HT1080 (cell line): Measurements from ENCODE around the gene FNBP1L. TPM values are rescaled to one million over a fixed set of nuclear protein-coding genes. Genes with fewer than 3 reads are reported as not detected.
A peak's percentile ranks its signal among the peaks of the same experiment; 100 is the strongest.

ENCODE experiments used
- DNase-seq: peaks from one replicate; pipeline ENCODE4 v3.0.0-alpha.2; 2015; ENCODE audit warnings: low read depth
- total RNA-seq: library from RNA; depleted of rRNA; stranded (reverse); fragments of >200 nt; shearing (Covaris generic); gene quantifications from 2 replicates; pipeline ENCODE4 v1.2.3, GENCODE V29; 2014

Gene FNBP1L
- total RNA-seq, 1 experiment from 2014 or later = 26.3 TPM

DNA sequence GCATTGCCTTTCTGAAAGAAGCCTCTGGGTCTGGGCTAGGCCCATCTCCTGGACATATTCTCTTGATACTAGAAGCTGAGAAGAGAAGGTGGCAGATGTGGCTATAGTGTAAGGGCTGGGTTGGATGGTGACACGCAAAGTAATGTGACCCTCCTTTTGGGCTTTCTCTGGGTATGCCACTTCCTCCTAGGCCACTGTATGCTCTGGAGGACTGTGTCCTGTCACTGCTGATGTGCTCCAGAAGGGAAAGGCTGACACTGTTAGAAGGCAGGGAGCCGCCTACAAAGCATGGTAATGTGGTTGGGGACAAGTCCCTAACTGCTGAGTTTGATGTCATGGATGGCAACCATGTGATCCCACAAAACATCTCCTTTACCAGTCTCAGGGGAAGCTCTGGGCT, 121.6 kb downstream of the FNBP1L start:
- DNase-seq = no peak

DNA sequence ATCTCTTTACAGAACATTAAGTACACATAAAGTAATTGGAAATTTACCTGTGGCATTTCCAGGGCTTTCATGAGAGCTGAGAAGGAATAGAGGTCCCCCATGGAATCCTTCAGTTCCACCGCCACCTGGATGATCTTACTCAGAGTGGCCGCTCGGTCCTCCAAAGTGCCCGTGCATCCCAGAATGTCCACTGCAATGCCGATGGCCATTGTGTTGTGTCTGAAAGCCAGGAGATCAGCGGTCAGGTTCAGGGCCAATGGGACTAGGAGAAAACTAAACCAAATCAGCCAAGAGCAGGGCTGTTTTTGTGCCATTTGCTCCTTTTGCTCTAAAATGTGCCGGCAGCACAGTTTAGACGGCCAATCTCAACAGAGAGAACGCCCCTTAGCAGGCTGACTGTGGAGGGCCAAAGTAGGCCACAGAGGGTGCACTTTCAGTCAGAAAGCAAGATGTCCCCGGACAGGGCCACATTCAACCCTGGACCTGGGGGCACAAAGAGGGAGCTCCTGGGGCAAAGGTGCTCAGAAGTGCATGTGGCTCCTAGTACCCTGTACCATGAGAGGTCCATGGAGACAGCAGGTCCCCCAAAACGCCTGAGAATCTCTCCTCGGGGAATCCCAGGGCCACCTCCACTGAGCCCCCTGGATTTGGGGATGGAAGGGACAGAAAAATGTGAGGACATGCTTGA, 123.8 kb downstream of the FNBP1L start:
- DNase-seq = no peak

DNA sequence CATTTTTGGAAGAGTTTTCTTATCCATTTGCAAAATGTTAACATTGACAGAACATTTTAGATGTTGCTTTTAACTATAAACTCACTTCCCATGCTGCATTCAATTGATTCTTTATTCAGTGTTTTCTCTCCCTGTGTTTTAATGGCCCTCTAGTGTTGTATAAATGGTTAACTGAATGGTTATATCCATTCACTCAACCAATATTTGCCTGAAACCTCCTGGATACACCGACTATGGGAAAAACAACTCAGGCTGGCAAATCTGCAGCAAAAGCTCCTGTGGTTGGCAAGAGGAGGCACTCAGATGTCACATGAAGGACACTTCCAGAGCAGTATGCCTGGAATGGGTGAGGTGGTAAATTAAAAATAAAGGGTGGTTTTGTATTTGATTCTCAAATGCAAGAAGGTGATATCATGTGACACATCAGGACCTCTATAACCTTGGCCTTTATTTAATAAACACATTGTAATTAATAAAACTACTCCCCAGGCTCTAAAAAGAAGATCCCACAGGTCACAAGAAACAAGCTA, 126.1 kb downstream of the FNBP1L start:
- no peak for DNase-seq

DNA sequence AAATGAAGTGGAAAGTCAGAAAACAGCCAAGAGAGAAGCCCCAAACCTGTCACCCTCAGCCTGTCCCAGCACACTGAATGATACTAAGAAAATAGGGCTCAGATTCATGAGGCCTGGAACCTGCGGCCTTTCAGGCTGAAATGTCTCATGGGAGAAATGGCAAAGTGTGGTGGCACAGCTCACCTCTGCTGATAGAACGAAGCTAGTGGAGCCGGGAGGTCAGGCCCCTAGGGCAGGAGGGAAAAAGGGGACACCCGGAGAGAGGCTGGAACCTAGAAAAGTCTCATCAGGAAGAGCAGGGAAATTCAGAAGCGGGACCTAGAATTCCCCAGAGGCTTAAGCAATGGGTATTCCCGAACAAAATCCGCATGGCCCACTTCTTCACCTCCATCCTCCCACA, 126.6 kb downstream of the FNBP1L start:
- DNase-seq = no peak

DNA sequence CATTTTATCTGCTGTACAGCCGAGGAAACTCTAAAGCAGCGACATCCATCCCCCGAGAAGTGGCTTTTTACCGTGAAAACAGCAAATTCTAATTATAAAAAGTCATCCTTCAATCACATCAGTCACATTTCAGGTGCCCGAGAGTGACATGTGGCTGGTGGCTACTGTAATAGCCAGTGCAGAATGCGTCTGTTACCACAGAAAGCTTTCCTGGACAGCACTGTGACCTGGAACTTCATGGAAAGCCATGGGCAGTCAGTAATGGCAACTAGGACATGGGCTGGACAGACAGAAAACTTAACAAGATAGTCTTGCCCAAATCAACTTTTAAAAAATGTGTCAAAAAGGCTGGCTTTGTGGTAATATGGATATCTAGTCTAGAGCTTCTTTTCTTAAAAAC, 127.1 kb downstream of the FNBP1L start:
- no peak for DNase-seq

DNA sequence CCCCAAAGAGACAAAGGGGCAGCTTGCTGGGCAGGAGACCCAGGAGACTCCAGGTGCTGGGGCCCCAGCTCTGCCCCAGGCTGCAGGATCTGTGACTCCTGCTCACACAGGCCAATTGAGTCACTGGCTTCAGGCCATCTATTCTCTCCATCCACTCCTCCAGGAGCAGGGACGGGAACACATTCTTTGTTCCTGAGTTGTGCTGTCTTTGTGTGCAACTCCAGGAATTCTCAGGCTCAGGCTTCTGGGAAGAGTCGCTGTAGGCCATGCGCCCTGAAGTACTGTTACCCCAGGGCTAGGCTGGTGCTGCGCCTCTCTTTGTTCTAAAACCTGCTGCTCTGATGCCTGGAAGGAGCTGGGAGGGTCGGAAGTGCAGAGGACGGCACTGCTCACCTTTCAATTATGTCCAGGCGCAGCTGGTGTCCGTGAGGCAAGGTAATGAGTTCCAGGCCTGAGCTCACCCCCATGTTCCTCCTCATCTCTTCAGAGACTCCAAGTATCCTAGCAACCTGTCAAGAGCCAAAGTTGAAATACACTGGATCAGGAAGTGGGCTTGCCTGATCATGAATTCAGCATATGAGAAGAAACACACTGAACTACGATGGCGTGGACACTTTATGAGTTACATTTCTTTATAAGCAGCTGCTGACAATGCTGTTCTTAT, 127.8 kb downstream of the FNBP1L start:
- no peak for DNase-seq

DNA sequence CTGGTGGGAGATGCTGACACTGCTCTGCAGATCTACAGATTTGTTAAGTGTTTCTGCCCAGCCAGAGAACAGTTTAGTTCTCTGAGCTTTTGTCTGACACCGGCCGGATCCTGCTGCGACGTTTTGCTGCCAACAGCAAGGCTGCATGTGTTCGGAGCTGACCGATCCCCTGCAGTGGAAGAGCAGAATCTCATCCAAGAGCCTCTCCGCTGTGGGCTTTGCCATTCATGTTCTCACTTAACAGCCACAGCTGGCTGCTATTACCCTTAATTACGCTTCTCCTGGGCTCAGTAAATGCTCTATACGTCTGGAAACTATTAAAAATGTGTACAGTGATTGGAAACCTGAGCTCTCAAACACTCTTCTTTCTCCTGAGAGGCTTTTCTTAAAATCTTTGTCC, 128.4 kb downstream of the FNBP1L start:
- DNase-seq = no peak

DNA sequence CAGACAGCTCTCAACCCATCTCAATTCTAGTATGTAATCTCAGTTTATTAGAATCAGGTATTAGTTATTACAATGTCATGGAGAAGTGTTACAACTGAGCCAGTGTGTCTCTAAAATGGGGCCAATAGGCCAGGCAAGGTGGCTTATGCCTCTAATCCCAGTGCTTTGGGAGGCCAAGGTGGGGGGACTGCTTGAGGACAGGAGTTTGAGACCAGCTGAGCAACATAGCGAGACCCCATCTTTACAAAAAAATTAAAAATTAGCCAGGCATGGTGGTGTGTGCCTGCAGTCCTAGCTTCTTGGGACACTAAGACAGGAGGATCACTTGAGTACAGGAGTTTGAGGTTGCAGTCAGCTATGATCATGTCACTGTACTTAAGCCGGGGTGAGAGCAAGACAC, 128.8 kb downstream of the FNBP1L start:
- no peak for DNase-seq

DNA sequence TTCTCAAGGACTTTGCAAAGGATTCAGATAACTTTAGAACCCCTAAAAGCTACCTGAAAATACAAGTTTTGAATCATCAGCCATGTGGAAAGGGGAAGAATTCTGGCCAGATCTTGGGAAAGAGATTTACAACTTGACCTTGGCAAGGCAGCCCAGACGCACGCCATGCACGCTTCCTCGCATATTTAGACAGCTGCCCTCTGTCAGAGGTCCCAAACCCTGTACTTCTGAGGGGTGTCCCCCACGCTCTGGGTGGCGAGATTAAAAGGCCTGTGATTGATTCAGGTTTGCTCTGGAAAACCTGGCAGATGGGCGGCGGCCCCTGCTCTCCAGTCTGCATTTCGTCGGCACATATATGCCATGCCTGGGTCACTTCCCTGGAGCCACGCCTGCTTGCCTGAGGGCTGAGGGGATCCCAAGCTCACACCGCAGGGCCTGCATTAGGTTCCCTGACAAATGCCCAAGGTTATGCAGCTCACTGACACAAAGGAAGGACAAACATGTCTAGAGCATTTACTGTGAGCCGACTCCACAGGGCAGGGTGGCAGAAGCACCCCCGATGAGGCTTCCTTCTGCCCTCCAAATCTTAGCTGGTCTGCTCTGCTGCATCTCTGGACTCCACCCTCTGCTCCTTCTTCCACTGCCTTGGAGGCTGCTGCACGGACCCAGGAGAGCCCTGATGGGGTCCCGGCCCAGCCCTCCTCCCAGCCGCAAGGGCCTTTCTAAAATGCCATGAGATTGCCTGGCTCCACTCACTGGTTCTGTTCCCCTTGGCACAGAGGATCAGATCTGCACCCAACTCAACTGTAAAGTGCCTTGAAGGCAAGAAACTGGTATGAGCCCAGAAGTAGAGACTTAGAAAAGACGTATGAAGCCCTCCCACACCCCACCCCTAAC, 129.9 kb downstream of the FNBP1L start:
- DNase-seq = no peak

DNA sequence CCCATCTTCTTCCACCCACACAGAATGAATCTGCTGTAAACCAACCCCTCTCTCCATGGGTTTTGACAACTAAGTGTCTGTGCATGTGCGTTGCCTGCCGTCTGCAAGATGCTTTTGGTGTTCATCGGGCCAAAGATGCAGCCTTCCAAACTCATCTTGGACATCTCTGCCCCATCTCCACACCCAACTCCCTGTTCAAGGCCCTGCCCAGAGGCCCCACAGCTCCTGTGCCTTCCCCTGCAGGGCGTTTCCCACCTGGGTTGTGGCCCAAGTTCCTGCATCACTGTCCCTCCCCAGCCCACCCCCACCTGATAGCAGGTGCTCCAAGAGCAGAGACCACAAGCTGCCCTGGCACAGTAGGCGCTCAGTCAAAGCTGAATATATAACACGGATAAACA, 130.5 kb downstream of the FNBP1L start:
- no peak for DNase-seq

DNA sequence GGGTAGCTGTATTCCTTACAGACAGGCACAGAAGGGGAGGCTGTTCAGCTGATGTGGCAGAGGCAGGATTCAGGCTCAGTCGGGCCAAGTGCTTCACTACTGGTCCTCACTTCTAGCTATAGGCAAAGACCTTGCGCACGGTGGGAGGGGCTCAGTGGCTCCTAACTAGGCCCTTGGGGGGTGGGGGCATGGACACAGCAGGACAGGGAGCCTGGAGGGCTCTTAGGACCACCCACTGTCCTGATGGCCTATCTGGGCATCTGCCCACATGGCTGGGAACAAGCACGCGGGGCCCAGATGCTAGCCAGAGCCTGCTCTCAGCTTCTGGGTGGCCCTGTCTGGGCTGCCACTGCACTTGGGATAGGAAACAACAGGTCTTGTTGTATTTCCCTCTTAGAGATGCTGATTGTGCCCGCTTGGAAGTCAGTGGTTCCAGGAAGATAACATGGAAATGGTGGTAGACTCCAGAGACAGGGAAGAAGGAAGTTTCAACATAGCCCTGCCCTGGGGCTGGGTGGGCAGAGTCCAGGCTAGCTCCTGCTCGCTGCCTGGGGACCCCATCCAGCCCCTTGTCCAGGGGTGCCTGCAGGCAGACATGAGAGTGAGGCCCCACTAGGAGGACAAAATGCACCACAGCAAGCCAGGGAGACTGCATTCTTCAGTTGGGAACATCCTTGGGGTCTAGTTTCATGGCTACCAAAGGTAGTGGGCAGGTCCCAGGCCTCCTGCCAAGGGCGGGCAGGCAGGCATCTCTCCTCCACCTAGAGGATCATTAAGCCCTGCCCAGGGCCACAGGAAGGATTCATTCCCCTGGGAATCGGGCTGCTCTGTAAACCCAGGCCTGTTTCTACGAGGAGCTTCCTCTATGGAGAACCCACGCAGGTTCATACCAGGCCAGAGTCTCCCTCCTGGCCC, 131.2 kb downstream of the FNBP1L start:
- DNase-seq = no peak

DNA sequence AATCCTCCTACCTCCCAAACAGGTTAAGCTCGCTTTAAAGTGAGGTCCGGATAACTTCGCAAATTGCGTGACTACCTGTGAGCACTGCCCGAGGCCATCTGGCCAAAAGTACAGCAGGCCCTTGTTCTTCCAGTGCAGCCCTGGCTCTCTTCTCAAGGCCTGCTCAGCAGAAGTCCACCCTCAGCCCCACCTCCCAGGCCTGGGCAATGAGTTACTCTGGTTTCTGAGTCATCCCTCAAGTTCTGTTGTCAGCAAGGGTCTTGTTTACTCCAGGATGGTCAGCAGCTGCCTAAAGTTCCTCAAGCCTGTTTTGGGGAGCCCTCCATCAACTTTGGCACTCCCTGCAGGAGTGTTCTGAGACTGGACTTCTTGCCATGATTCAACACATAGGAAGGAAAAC, 132.0 kb downstream of the FNBP1L start:
- DNase-seq = peak; percentile 71

DNA sequence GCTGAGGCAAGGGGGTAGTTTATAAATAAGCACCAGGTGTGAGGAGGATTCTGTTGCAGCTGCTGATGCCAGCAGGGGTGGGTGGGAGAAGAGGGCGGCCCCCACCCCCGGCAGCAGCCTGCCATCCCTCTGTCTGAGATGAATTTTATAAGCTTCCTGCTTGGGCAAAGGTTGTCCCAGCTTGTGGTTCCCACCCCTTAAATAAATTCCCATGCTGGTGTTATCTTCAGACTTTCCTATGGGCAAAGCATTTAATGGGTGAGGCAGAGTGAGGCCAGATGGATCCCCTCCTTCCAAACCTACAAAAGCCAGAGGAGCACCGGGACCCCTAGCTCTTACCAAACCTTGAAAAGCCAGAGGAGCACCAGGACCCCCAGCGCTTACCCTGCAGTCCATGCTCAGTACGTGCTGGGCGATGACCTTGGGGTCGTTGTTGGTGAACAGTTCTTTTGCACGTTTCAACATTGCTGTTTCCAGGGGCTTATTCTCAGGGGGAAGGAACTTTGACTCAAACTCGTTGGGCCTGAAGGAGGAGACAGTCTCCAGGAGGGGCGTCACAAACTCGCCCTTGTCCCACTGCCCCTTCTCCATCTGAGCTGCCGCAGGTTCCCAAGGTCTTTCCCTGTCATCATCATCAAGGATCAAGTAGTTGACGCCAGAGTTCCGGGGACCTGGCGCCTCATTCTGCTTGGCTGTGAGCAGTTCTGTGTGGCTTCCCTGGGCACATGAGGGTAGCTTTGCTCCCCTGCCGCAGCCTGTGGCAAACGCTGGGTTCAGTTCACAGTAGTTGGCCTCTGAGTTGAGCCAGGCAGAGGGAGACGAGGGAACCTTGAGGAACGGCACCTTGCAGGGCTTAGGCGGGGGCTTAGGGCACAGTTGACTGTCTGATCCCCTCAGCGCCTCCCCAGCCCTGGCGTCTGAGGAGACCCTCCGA, 134.3 kb downstream of the FNBP1L start:
- DNase-seq = no peak

DNA sequence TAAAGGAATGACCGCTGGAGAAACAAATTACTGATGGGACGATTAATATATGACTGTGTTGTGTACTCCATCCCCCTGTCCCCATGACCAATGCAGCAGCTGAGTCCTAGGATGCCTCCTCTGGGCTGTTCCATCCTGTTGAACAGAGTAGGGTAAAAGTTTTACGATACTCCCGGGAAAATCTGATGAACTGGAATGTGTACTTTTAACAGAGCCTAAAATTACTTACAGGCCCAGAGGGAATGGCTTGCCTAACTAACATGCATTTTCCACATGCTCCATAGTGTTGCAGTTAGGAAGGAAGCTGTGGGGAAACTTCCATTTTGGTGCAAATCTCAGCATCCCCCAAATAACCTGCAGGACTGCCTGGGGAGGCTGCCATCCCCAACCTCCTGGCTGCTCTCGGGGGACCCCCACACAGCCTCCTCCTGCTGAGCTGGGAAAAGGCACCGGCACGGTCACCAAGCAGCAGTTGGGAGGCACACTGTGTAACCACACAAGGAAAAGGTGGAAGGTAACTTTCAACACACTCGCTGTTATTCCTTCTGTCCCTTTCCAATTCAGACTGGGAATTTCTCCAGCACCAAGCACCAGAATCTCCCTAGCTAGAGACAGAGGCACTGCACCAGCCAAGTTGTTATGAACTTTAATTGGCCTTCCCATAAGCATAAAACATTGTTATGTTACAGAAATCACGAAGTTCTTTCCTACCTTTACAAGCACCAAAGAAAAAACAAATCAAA, 136.5 kb downstream of the FNBP1L start:
- no peak for DNase-seq

DNA sequence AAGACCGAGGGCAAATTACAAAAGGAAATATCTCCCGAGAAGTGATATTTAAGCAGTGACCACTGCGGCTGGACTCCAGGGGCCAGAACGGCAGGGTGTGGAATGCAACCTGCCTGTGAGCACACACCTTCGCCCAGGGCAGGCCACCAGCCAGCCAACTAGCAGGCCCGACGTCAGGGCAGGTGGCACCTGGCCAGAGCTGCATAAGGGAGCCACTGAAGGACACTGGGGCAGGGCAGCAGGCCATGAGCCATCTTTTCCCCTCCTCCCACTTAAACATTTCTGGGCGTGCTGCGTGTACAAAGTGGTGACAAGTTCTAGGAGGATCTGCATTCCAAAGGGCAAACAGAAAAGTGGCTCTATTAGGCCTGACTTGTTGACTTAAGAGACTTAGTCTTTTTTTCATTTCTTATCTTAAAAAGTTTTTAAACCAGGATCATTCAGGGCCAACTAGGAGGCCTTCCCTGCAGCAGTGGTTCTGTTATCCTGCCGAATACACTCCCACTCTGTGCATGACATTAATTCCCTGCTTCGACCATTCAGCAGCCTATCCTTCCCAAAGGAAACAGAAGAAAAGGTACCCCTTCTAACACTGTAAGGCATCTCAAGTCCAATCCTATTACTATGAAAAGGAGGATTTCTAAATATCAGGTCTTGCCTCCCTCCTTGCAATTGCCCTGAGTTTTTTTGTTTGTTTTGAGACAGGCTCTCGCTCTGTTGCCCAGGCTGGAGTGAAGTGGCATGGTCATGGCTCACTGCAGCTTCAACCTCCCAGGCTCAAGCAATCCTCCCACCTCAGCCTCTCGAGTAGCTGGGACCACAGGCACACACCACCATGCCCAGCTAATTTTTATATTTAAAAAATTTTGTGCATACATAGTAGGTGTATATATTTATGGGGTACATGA, 137.4 kb downstream of the FNBP1L start:
- DNase-seq = no peak

DNA sequence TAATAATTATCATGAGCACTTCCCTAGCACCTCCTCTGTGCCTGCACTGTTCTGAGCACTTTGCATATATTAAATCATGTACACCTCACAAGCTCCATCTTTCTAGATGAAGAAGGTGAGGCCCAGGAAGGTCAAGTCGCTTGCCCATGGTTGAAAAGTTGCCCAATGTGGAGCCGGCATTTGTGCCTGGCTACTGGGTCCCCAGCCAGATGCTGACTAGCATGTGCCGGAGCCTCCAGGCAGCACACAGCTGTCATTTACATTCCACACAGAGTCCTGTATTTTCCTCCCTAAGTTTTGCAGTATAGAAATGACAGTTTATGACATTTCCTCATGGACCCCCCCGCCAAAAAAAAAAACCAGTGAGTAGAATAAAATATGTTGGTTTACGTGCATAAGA, 139.4 kb downstream of the FNBP1L start:
- no peak for DNase-seq

DNA sequence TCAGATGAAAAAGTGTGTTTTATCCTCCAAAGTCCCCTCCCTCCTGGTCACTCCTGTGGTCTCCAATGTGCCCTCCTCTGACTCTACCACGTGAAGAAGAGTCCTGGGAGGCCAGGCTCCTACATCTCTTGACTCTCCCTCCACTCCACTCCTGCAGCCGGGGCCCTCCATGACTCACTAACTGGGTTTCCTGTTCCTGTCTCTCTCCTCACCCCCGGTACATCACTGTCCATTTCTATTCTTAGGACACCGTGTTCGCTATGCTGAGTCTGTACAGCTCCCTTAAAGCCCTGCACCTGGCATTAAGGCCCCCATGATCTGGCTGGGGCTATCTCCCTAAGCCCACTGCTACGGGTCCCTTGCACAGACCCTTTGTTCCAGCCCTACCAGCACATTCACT, 140.3 kb downstream of the FNBP1L start:
- peak; percentile 84 for DNase-seq

DNA sequence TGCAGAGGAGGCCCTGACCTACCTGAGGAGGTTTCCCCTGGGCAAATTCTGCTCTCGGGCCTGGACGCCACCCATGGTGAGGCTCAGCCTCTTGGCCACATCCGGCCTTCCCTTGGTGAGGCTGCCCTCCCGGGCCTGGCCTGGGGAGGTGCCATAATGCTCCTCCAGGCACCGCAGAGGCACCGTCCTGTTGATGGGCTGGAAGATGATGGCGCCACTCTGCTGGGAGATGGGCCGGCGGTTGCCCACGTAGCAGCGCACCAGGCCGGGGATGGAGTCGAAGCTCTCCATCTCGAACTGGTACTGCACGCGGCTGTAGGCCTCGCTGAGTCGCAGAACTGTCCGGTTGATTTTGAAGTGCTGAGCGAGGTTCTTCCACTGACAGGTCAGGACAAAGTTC, 141.0 kb downstream of the FNBP1L start:
- no peak for DNase-seq
